Rectal smooth muscle tissue (tissue), 1 donor: ENCODE data around the gene COL18A1.
"Not testable (repeated sequence)": the region's sequence is repeated elsewhere in the genome, so short reads cannot be mapped to it uniquely, and the experiment has no call there.

ENCODE experiments used
- H3K27ac ChIP-seq: one replicate; pipeline ENCODE4 v1.7.0; 2013; ENCODE audit warnings: low read depth, low read length, inconsistent platforms
- H3K27me3 ChIP-seq: one replicate; pipeline ENCODE4 v1.7.0; 2013; ENCODE audit warnings: low read length; ENCODE audit not compliant: control insufficient read depth, insufficient read depth
- H3K36me3 ChIP-seq: one replicate; pipeline ENCODE4 v1.7.0; 2013; ENCODE audit warnings: low read length; ENCODE audit not compliant: control insufficient read depth, insufficient read depth
- H3K4me1 ChIP-seq: one replicate; pipeline ENCODE4 v1.7.0; 2013; ENCODE audit warnings: low read length; ENCODE audit not compliant: control insufficient read depth, insufficient read depth
- H3K4me3 ChIP-seq: one replicate; pipeline ENCODE4 v1.7.0; 2013; ENCODE audit warnings: low read length
- H3K9ac ChIP-seq: one replicate; pipeline ENCODE4 v1.7.0; 2013; ENCODE audit warnings: low read length

COL18A1 gene

DNA sequence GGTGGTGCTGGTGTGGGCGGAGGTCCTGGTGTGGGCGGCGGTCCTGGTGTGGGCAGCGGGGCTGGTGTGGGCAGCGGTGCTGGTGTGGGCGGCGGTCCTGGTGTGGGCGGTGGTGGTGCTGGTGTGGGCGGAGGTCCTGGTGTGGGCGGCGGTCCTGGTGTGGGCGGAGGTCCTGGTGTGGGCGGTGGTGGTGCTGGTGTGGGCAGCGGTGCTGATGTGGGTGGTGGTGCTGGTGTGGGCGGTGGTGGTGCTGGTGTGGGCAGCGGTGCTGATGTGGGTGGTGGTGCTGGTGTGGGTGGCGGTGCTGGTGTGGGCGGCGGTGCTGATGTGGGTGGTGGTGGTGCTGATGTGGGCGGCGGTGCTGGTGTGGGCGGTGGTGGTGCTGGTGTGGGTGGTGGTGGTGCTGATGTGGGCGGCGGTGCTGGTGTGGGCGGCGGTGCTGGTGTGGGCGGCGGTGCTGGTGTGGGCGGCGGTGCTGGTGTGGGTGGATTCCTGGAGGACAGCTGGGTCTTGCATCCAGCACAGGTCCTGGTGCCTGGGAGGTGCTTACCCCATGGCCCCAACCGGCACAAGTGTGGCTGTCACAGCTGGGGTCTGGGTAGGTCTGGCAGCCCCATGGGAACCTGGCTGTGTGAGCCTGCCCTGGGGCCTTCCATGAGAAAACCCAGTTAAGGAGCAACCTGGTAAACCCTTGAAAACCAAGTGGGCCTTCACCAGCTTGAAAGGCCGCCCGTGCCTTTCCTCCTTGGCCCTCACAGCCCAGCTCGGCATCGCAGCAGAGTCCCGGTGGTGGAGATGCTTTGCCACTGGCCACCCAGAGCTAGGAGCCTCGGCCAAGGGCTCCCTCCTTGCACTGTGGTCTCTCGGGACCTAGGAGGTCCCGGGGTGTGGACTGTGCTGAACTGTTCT lies 38.0 kb downstream of the COL18A1 start:
- not testable (repeated sequence) for H3K36me3 ChIP-seq, H3K27me3 ChIP-seq, H3K4me3 ChIP-seq, H3K4me1 ChIP-seq, H3K9ac ChIP-seq, H3K27ac ChIP-seq

- Histone ChIP-seq H3K4me3 (no peak overlapping the region), H3K36me3 (no peaks in the 10 kb centered on the region), H3K27ac (no peak overlapping the region), H3K4me1 (peaks cover 6% of the 10 kb centered on the region), H3K9ac (no peak overlapping the region), H3K27me3 (no peaks in the 10 kb centered on the region)
These were observed 38.7 kb downstream of the COL18A1 start for GRCh38 chr21:45443595-45444181.

DNA sequence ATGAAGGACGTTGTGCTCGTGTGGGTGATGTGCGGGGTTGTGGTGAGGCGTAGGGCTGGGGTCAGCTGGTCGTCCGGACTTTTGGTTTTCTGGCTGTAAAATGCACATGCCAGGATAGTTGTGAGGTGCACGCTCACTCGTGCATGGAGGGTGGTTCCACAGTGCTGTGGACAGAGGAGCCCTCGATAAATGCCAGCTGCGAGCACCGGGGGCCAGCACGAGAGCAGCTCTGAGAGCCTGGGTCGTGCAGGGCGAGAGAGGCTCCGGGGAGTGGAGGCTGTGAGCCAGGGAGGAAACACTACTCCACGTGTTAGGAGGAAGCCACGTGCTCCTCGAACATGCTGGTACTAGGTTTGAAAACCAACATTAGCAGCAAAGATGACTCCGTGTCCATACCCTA lies 39.4 kb downstream of the COL18A1 start:
- Histone ChIP-seq H3K4me3 (no peak overlapping the region), H3K27me3 (no peaks in the 10 kb centered on the region), H3K36me3 (no peaks in the 10 kb centered on the region), H3K9ac (no peak overlapping the region), H3K27ac (no peak overlapping the region), H3K4me1 (no peaks in the 10 kb centered on the region)

DNA sequence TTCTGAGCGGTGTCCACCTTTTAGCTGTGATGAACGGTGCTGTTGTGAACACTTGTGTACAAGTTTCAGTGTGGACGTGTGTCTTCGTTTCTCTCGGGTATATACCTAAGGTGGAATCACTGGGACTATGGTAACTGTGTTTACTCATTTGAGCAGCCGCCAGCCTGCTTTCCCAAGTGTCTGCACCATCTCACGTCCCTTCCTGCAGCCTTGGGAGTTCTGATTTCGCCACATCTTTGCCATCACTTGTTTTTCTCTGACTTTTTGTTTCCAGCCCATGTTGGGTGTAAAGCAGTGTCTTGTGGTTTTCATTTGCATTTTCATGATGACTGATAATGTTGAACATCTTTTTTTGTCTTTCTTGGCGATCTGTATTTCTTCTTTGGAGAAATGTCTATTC lies 40.4 kb downstream of the COL18A1 start:
- Histone ChIP-seq H3K27ac (no peak overlapping the region), H3K27me3 (no peaks in the 10 kb centered on the region), H3K4me3 (no peak overlapping the region), H3K36me3 (no peaks in the 10 kb centered on the region), H3K4me1 (no peaks in the 10 kb centered on the region), H3K9ac (no peak overlapping the region)

GRCh38 chr21:45447821-45448220 lies 42.9 kb downstream of the COL18A1 start:
- no peak overlapping the region for H3K27ac ChIP-seq
- H3K27me3 ChIP-seq: no peaks in the 10 kb centered on the region
- no peaks in the 10 kb centered on the region for H3K36me3 ChIP-seq
- H3K4me3 ChIP-seq: no peak overlapping the region
- no peaks in the 10 kb centered on the region for H3K4me1 ChIP-seq
- no peak overlapping the region for H3K9ac ChIP-seq

DNA sequence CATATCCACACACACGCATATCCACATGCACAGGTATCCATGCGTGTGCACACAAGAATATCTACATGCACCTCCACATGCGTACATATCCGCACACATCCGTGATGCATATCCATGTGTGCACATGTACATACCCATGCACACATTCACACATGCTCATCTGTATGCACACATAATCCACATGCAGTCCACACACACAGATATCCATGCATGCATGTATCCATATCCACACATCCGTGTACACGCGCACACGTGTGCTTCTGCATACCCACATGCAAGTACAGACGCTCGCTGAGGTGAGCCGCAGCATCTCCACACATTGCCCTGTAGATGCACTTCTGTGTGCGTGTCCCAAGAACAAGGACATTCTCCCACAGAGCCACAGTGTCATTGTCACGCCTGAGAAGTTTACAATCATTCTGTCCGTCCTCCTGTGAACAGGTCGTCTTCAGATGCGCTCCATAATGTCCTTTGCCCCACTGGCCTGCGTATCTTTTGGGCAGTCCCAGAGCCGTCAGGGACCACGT lies 43.4 kb downstream of the COL18A1 start:
- Histone ChIP-seq H3K27me3 (no peaks in the 10 kb centered on the region), H3K4me3 (no peak overlapping the region), H3K36me3 (no peaks in the 10 kb centered on the region), H3K9ac (no peak overlapping the region), H3K27ac (no peak overlapping the region), H3K4me1 (no peaks in the 10 kb centered on the region)

DNA sequence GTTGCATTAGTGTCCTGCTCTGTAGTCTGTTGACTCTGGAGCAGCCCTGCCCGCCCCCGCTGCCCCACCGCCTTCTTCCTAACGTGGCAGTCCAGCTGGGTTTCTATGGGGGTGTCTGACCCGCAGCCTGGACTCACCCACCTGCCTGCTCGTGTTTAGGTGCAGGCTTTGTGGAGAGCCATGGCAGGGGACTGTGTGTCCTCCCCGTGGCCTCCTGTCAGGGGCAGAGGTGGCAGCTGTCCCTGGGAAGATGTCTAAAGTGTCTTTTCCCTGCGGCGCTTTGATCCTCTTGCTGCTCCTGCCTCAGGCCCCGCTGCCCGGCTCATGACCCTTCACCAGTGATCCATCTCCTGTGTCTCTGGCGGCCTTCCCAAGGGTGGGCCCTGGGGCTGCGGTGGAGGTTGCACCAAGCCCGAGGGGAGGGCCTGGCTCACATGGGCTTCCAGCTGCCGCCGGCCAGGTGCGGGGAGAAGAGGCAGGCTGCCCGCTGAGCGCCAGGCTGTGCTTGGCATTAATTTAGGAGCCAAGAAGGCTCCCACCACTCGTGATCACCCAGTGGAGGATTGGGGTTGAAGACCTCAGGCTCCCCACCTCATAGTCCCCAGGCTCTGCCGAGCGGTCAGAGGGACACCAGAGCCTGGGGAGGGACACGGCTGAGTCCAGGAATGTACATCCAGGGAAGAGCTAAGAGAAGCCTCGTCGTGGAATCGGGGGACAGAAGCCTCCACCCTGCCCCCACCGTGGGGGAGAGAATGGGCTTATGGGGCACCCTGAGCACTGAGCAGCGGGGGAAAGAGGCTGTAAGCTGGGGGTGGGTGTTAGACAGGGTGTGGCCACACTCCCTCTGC lies 44.1 kb downstream of the COL18A1 start:
- Histone ChIP-seq H3K4me3 (no peak overlapping the region), H3K4me1 (no peaks in the 10 kb centered on the region), H3K9ac (no peak overlapping the region), H3K27ac (no peak overlapping the region), H3K36me3 (no peaks in the 10 kb centered on the region), H3K27me3 (no peaks in the 10 kb centered on the region)

- H3K9ac ChIP-seq: no peak overlapping the region
- H3K27ac ChIP-seq: no peak overlapping the region
- no peaks in the 10 kb centered on the region for H3K36me3 ChIP-seq
- peaks cover 4% of the 10 kb centered on the region for H3K4me1 ChIP-seq
- H3K27me3 ChIP-seq: peaks cover 1% of the 10 kb centered on the region
- no peak overlapping the region for H3K4me3 ChIP-seq
These were observed 44.9 kb downstream of the COL18A1 start for GRCh38 chr21:45449658-45450422.

DNA sequence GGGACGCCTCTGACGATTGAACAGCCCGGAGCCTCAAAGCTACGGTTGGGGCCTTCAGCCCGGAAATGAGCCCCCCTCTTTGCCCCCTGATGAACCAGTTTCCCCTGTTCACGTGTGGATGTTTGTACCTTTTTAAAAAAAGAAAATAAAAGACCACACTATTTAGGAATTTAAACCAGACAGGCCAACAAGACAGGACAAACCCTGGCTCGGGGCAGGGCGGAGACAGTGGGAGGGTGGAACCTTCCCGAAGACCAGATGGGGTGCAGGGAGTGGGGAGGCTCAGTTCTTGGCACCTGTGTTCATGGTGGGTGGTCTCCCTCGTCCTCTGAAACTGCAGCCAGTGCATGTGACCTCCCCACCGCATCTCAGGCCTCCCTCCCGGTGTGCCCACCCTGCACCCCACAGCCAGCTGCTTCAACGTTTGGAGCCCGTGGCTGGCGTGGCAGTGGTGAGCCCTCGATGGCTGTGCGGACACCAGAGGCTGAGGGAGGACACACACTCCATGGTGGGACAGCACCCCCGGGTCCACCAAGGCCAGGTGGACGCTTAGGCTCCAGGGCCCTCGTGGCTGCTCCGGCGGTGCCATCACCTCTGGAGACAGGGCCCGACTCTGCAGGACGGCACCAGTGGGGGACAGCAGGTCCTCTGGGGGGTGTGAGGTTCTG lies 45.6 kb downstream of the COL18A1 start:
- H3K4me1 ChIP-seq: peaks cover 7% of the 10 kb centered on the region
- H3K4me3 ChIP-seq: no peak overlapping the region
- no peak overlapping the region for H3K27ac ChIP-seq
- peaks cover 1% of the 10 kb centered on the region for H3K27me3 ChIP-seq
- no peak overlapping the region for H3K9ac ChIP-seq
- H3K36me3 ChIP-seq: no peaks in the 10 kb centered on the region

- H3K4me1 ChIP-seq: peaks cover 8% of the 10 kb centered on the region
- peaks cover 1% of the 10 kb centered on the region for H3K27me3 ChIP-seq
- H3K36me3 ChIP-seq: no peaks in the 10 kb centered on the region
- H3K27ac ChIP-seq: no peak overlapping the region
- no peak overlapping the region for H3K9ac ChIP-seq
- no peak overlapping the region for H3K4me3 ChIP-seq
These were observed 46.3 kb downstream of the COL18A1 start for GRCh38 chr21:45451091-45451740.

DNA sequence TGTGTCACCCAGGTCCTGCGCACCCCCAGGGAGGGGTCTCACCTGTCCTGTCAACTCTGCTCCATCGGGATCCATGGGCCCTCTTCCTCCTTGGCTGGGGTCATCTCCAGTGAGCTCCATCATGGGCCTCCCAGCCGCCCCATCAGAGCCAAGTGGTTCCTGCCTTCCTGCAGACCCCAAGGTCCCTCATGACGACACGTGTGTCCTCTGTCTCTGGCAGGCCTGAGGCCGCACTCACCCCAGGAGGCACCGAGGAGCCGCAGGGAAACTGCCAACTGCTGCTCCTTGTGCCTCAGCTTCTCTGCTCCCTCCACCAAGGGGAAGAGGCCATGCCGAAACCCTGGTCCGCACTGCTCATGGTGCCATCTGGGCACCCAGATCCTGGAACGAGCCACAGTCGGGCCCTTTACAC lies 46.8 kb downstream of the COL18A1 start:
- Histone ChIP-seq H3K4me1 (peaks cover 8% of the 10 kb centered on the region), H3K9ac (no peak overlapping the region), H3K36me3 (no peaks in the 10 kb centered on the region), H3K4me3 (no peak overlapping the region), H3K27ac (no peak overlapping the region), H3K27me3 (peaks cover 1% of the 10 kb centered on the region)
